H1 (cell line): ENCODE results near the gene TRMT44. TPM values are rescaled to one million over a fixed set of nuclear protein-coding genes. Genes with fewer than 3 reads are reported as not detected.

ENCODE experiments used
- E2F6 ChIP-seq: IDR thresholded peaks from 2 replicates; pipeline ENCODE4 v1.6.1; 2012; ENCODE audit warnings: inconsistent platforms
- polyA plus RNA-seq, 7 experiments: library from polyadenylated mRNA; depleted of rRNA in 3 of 7; stranded (reverse) in 5 of 7; unstranded in 2 of 7; fragments of >200 nt in 5 of 7; fragments of 200-250 nt in 2 of 7; gene quantifications; 1 replicate in 5 of 7; 2 replicates in 1 of 7; 4 replicates in 1 of 7; pipeline versions ENCODE4 v1.2.1 to v1.2.3, GENCODE V29; 2011 to 2013; ENCODE audit warnings: missing spikeins in 2 of 7, mixed read lengths in 2 of 7
- total RNA-seq: library from RNA; stranded (reverse); fragmentation: NEBNext Ultra II Directional; extraction: Animal tissue kit (Norgen Biotek cat#: 25700); gene quantifications from 2 replicates; pipeline ENCODE4 v1.2.1, GENCODE V29; 2021
- TF ChIP-seq, protein P1 (sequence below): IDR thresholded peaks from 2 replicates; pipeline ENCODE4 v1.6.1; 2011; ENCODE audit warnings: low read length, improper control_type of control experiment

Gene TRMT44
- total and polyA plus RNA-seq, 2 of the 8 experiments (the other 6 are each of a cell fraction or from before 2014, with no cell fraction given): 8.6 to 23.9 TPM

DNA sequence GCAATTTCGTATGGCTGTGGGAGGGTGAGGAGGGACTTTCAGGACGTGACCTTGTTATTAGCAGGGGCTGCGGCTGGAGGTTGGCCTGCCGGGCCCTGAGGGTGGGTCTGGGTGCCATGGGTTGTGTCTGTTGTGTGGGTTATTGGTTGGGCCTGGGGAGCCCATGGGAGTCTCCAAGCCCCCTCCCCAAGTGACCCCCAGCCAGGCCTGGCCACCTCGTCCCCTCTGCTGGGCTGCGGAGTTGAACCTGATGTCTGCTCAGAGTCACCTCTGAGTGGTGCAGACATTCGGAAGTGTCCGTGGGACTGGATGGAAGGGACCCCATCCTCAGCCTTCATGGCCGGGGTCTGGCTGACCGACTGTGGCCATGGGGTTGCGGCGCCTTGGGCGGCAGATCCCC, 67.7 kb downstream of the TRMT44 start (continued):
- TF ChIP-seq, protein P1, sequence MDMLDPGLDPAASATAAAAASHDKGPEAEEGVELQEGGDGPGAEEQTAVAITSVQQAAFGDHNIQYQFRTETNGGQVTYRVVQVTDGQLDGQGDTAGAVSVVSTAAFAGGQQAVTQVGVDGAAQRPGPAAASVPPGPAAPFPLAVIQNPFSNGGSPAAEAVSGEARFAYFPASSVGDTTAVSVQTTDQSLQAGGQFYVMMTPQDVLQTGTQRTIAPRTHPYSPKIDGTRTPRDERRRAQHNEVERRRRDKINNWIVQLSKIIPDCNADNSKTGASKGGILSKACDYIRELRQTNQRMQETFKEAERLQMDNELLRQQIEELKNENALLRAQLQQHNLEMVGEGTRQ: no peak
- TF ChIP-seq E2F6: no peak
